ENCODE measurements around the gene SOS2. TPM values are rescaled to one million over a fixed set of nuclear protein-coding genes. Genes with fewer than 3 reads are reported as not detected.

SOS2 gene
- total and polyA plus RNA-seq, 2 of the 8 experiments (the other 6 are each of a cell fraction or from before 2014, with no cell fraction given): 2.8 to 12.7 TPM

DNA sequence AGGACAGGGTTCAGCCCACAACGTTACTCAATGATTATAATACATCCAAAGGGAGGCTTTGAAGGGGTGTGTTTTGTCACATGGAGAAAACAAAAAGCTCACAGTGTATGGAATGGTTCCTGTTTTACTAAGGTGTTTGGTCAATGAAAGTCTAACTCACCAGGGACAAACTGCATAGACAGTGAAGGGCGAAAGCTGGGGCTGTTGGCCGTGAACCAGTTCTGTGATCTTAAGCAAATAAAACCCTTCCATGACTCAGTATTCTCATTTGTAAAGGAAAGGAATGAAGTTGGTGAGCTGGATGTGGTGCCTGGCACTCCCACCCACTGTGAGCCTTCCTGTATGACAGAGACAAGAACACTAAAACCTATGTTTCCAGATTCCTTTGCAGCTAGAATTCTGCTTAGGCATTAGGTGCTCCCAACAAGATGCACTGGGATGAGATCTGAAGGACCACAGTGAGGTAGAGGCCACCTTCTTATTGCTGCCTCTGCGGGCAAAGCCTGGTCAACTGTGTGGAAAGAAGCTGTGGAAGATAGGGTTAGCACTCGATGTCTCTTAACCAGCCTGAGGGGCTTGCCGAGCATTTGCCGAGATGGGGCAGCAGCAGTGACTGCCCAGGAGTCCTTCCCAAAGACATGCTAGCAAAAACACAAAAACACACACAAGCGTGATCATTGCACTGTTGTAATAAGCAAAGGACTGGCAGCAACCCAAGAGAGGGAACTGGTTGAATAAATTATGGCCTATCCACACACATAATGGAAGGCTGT is 163.5 kb downstream of the SOS2 start (continued):
- TF ChIP-seq EP300 (IDR thresholded peaks at IDR 0.05; ENCODE audit: borderline replicate concordance in 1 of 2, low read depth in 2 of 2, low read length in 2 of 2): no peak
- TF ChIP-seq CREB1 (IDR thresholded peaks at IDR 0.05): no peak
- TF ChIP-seq TBP (IDR thresholded peaks at IDR 0.05; ENCODE audit: low read depth, low read length): no peak
- no peak for TF ChIP-seq CHD2 (IDR thresholded peaks at IDR 0.05; ENCODE audit: low read length)
- no peak for TF ChIP-seq FOSL1 (IDR thresholded peaks at IDR 0.05; ENCODE audit: insufficient read depth, low read depth, low read length)
- TF ChIP-seq CTBP2 (IDR thresholded peaks at IDR 0.05; ENCODE audit: borderline replicate concordance, insufficient read depth, insufficient read length, low read length): no peak

Small RNA genes lying within 50 kb of the gene (small RNA-seq; reads per million reads assigned to genes)
- gene RF00019 (ENCODE audit: insufficient read depth): not detected

Other genes with a start within 250 kb of the SOS2 start
- 7.1 and 8.9 TPM in 2 replicates for gene VCPKMT, start 115.0 kb downstream of the SOS2 start, total RNA-seq (2021; fragmentation: NEBNext Ultra II Directional; extraction: Animal tissue kit (Norgen Biotek cat#: 25700))
- 3.8 and 4.8 TPM in 2 replicates for gene VCPKMT, start 115.0 kb downstream of the SOS2 start, polyA plus RNA-seq (2011; rRNA removed)
- gene L2HGDH, start 80.7 kb upstream of the SOS2 start, total RNA-seq (2021; fragmentation: NEBNext Ultra II Directional; extraction: Animal tissue kit (Norgen Biotek cat#: 25700)): 28.6 and 29.7 TPM in 2 replicates
- gene L2HGDH, start 80.7 kb upstream of the SOS2 start, polyA plus RNA-seq (2011; rRNA removed): 12.2 and 12.9 TPM in 2 replicates
- gene DMAC2L, start 80.7 kb upstream of the SOS2 start, total RNA-seq (2021; fragmentation: NEBNext Ultra II Directional; extraction: Animal tissue kit (Norgen Biotek cat#: 25700)): 19.7 and 20.3 TPM in 2 replicates
- 22.5 and 28.9 TPM in 2 replicates for gene DMAC2L, start 80.7 kb upstream of the SOS2 start, polyA plus RNA-seq (2011; rRNA removed)
- gene CDKL1, start 165.3 kb upstream of the SOS2 start, total RNA-seq (2021; fragmentation: NEBNext Ultra II Directional; extraction: Animal tissue kit (Norgen Biotek cat#: 25700)): 1.6 and 2.2 TPM in 2 replicates
- gene CDKL1, start 165.3 kb upstream of the SOS2 start, polyA plus RNA-seq (2011; rRNA removed): 0.50 and 1.2 TPM in 2 replicates

All from H1 (cell line).